ENCODE results near the gene EIF3I.

The EIF3I gene

DNA sequence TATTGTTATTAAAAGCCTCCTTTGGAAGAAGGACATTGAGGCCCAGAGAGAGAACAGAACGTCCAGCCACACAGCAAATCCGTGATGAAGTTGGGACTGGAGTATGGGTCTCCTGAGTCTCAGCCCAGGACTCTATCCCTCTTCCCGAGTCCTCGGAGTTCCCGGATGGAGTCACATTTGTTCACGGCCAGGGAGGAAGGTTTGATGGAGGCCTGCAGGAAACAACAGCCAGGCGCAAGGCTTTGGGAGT lies 43.1 kb upstream of the EIF3I start:
- peak overlapping the region; percentile 99 for H3K23ac ChIP-seq (ENCODE audit: low read depth, low read length, poor library complexity)
- H3K4me2 ChIP-seq (ENCODE audit: insufficient read depth, low read length, poor library complexity, severe bottlenecking): peak overlapping the region; percentile 100
- H3K4me1 ChIP-seq (ENCODE audit: control insufficient read depth in 2 of 2, insufficient read depth in 1 of 2, low read depth in 1 of 2, low read length in 2 of 2): peaks cover 11 to 15% of the 10 kb centered on the region in 2 donors
- peak overlapping the region; percentile 74 for H3K27ac ChIP-seq (replicated peaks; ENCODE audit: low read length)
- H2BK5ac ChIP-seq (ENCODE audit: low read length): peak overlapping the region; percentile 77
- peaks cover 11% of the 10 kb centered on the region for H3K79me1 ChIP-seq (ENCODE audit: low read depth, low read length)
- H3K14ac ChIP-seq (ENCODE audit: low read length): no peak overlapping the region
- no peaks in the 10 kb centered on the region for H3K9me3 ChIP-seq (replicated peaks in 1 of 2; ENCODE audit: control insufficient read depth in 2 of 2, insufficient read depth in 1 of 2, low read depth in 1 of 2, low read length in 2 of 2)
- peaks cover 13 to 48% of the 10 kb centered on the region in 2 donors for H3K36me3 ChIP-seq (replicated peaks in 1 of 2; ENCODE audit: control insufficient read depth in 2 of 2, insufficient read depth in 2 of 2, low read length in 2 of 2)
- WGBS, 2 donors (ENCODE audit: extremely low coverage in 2 of 2, insufficient read length in 2 of 2, insufficient replicate concordance in 1 of 2): no CpG with 5 or more reads among the region's 7 CpGs
- peak overlapping the region; percentile 62 for H3K18ac ChIP-seq (ENCODE audit: low read length)
- H2AK5ac ChIP-seq (ENCODE audit: low read depth, low read length): no peak overlapping the region
- no peak overlapping the region for H3K9ac ChIP-seq (ENCODE audit: low read depth, low read length, poor library complexity)
- no peak overlapping the region for H2BK12ac ChIP-seq (ENCODE audit: low read length)
- H3K4ac ChIP-seq (ENCODE audit: low read length): no peak overlapping the region
- H4K91ac ChIP-seq (ENCODE audit: low read depth, low read length, poor library complexity): no peak overlapping the region
- H3K27me3 ChIP-seq (ENCODE audit: control insufficient read depth in 3 of 3, insufficient read depth in 3 of 3, low read depth in 1 of 3, low read length in 3 of 3): no peaks in the 10 kb centered on the region
- no peak overlapping the region for H4K8ac ChIP-seq (ENCODE audit: low read depth, low read length)
- H3K4me3 ChIP-seq (ENCODE audit: low read length in 2 of 2): peak overlapping the region in 1 of 2 donors; percentile 71
- no peak overlapping the region for H2BK15ac ChIP-seq (ENCODE audit: low read length)
- no peak overlapping the region for H2BK120ac ChIP-seq (ENCODE audit: low read depth, low read length)
- no peak for DNase-seq (ENCODE audit: low spot score)
- H2AFZ ChIP-seq (ENCODE audit: low read length): peak overlapping the region; percentile 94

DNA sequence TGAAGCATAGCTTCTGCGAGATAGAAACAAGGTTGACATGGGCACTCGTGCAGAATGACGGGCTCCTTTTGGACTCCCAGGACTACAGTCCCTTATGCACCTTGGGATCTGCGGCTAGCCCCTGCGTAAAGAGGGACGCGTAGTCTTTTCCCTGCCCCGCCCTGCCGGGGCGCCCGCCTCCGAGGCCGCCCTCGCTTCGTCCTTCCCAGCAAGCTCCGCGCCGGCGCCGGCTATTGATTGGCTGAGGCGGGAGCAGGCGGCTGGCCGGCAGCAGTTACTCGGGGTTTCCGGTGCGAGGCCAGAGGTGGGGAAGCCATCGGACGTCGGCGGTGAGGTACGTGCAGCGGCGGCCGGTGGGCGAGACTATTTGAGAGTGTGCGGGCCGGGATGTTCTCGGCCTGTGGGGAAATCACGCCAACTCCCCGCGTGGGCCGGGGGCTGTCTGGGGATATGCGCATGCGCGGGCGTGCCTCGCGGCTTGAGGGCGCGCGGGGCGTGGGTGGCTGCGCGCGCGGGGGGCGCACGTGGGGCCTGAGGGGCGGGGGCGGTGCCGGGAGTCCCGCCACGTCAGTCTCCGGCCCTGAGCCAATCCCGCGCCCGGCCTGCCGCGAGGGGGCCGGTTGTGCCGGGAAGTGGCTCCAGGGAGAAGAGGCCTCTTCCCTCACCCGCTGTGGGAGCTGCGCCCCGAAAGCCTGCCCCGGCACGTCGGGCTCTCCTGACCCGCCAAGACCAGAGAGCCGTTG lies 42.6 kb upstream of the EIF3I start, which contains the start of gene TXLNA:
Gene TXLNA, plus strand, starts transcription at position 233 of the 743 bp plus-strand sequence. CDS start 671 bp downstream, outside the sequence.
- H3K9me3 ChIP-seq (replicated peaks in 1 of 2; ENCODE audit: control insufficient read depth in 2 of 2, insufficient read depth in 1 of 2, low read depth in 1 of 2, low read length in 2 of 2): no peaks in the 10 kb centered on the region
- peak within 1 kb of the TSS; percentile 99 for H3K18ac ChIP-seq (ENCODE audit: low read length)
- H4K91ac ChIP-seq (ENCODE audit: low read depth, low read length, poor library complexity): no peak within 1 kb of the TSS
- peak; percentile 81 for DNase-seq (ENCODE audit: low spot score)
- H3K14ac ChIP-seq (ENCODE audit: low read length): peak within 1 kb of the TSS; percentile 75
- no peak within 1 kb of the TSS for H2BK12ac ChIP-seq (ENCODE audit: low read length)
- H3K79me1 ChIP-seq (ENCODE audit: low read depth, low read length): peaks cover 11% of the 10 kb centered on the region
- H3K4me1 ChIP-seq (ENCODE audit: control insufficient read depth in 2 of 2, insufficient read depth in 1 of 2, low read depth in 1 of 2, low read length in 2 of 2): peaks cover 11 to 15% of the 10 kb centered on the region in 2 donors
- H3K27me3 ChIP-seq (ENCODE audit: control insufficient read depth in 3 of 3, insufficient read depth in 3 of 3, low read depth in 1 of 3, low read length in 3 of 3): no peaks in the 10 kb centered on the region
- peak within 1 kb of the TSS; percentile 83 for H3K9ac ChIP-seq (ENCODE audit: low read depth, low read length, poor library complexity)
- H2AFZ ChIP-seq (ENCODE audit: low read length): peak within 1 kb of the TSS; percentile 94
- H2AK5ac ChIP-seq (ENCODE audit: low read depth, low read length): peak within 1 kb of the TSS; percentile 87
- H3K27ac ChIP-seq (replicated peaks; ENCODE audit: low read length): peak within 1 kb of the TSS; percentile 93
- no peak within 1 kb of the TSS for H2BK120ac ChIP-seq (ENCODE audit: low read depth, low read length)
- H3K36me3 ChIP-seq (replicated peaks in 1 of 2; ENCODE audit: control insufficient read depth in 2 of 2, insufficient read depth in 2 of 2, low read length in 2 of 2): peaks cover 18 to 48% of the 10 kb centered on the region in 2 donors
- peak within 1 kb of the TSS; percentile 77 for H2BK5ac ChIP-seq (ENCODE audit: low read length)
- H3K4me3 ChIP-seq (ENCODE audit: low read length in 2 of 2): peak within 1 kb of the TSS; percentile 71 to 77
- no peak within 1 kb of the TSS for H4K8ac ChIP-seq (ENCODE audit: low read depth, low read length)
- peak within 1 kb of the TSS; percentile 99 for H3K23ac ChIP-seq (ENCODE audit: low read depth, low read length, poor library complexity)
- peak within 1 kb of the TSS; percentile 100 for H3K4me2 ChIP-seq (ENCODE audit: insufficient read depth, low read length, poor library complexity, severe bottlenecking)
- peak within 1 kb of the TSS; percentile 84 for H2BK15ac ChIP-seq (ENCODE audit: low read length)
- no CpG with 5 or more reads among the region's 79 CpGs for WGBS, 2 donors (ENCODE audit: extremely low coverage in 2 of 2, insufficient read length in 2 of 2, insufficient replicate concordance in 1 of 2)
- H3K4ac ChIP-seq (ENCODE audit: low read length): no peak within 1 kb of the TSS

DNA sequence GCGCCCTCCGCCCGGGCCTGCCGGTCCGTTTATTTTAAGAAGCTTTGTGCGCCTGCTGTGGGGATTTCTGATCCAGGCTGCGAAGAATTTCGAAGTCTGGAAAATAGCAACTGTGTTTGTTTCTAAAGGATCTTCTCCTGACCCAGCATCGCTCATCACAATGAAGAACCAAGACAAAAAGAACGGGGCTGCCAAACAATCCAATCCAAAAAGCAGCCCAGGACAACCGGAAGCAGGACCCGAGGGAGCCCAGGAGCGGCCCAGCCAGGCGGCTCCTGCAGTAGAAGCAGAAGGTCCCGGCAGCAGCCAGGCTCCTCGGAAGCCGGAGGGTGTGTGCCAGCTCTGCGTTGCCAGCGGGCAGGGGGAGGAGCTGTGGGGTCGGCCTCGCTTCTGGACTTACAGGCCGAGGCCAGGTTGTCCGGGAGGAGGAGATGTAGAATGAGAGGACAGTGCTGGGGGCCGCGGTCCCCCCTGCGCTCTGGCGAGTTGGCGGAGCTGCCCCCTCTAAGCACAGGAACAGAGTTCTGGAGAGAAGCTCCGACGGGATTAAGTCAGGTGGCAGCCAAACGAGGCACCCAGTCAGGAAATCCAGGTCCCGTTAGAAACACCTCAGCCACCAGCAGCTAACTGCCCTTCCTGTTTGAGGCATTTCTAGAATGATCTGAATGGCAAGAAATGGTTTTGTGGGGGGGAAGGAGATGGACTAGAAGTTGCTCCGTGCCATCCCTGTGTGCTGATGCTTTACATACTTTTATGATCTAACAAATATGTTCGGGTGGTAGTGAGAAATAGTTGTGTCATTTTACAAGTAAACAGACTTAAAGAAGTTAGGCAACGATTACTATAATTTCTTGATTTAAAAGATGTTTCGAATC lies 41.8 kb upstream of the EIF3I start:
- H2AK5ac ChIP-seq (ENCODE audit: low read depth, low read length): peak overlapping the region; percentile 87
- H4K91ac ChIP-seq (ENCODE audit: low read depth, low read length, poor library complexity): no peak overlapping the region
- peak overlapping the region; percentile 71 to 77 for H3K4me3 ChIP-seq (ENCODE audit: low read length in 2 of 2)
- H3K14ac ChIP-seq (ENCODE audit: low read length): peak overlapping the region; percentile 75
- no peak overlapping the region for H3K4ac ChIP-seq (ENCODE audit: low read length)
- H3K27me3 ChIP-seq (ENCODE audit: control insufficient read depth in 3 of 3, insufficient read depth in 3 of 3, low read depth in 1 of 3, low read length in 3 of 3): no peaks in the 10 kb centered on the region
- peaks cover 23 to 47% of the 10 kb centered on the region in 2 donors for H3K36me3 ChIP-seq (replicated peaks in 1 of 2; ENCODE audit: control insufficient read depth in 2 of 2, insufficient read depth in 2 of 2, low read length in 2 of 2)
- H2AFZ ChIP-seq (ENCODE audit: low read length): peak overlapping the region; percentile 94
- H4K8ac ChIP-seq (ENCODE audit: low read depth, low read length): no peak overlapping the region
- H3K18ac ChIP-seq (ENCODE audit: low read length): peak overlapping the region; percentile 78
- H2BK5ac ChIP-seq (ENCODE audit: low read length): peak overlapping the region; percentile 77
- H3K79me1 ChIP-seq (ENCODE audit: low read depth, low read length): peaks cover 11% of the 10 kb centered on the region
- peak overlapping the region; percentile 100 for H3K4me2 ChIP-seq (ENCODE audit: insufficient read depth, low read length, poor library complexity, severe bottlenecking)
- peak; percentile 20 for DNase-seq (ENCODE audit: low spot score)
- peak overlapping the region; percentile 99 for H3K23ac ChIP-seq (ENCODE audit: low read depth, low read length, poor library complexity)
- H2BK12ac ChIP-seq (ENCODE audit: low read length): no peak overlapping the region
- H2BK120ac ChIP-seq (ENCODE audit: low read depth, low read length): no peak overlapping the region
- H3K27ac ChIP-seq (replicated peaks; ENCODE audit: low read length): peak overlapping the region; percentile 93
- peak overlapping the region; percentile 84 for H2BK15ac ChIP-seq (ENCODE audit: low read length)
- H3K9ac ChIP-seq (ENCODE audit: low read depth, low read length, poor library complexity): peak overlapping the region; percentile 83
- no CpG with 5 or more reads among the region's 36 CpGs for WGBS, 2 donors (ENCODE audit: extremely low coverage in 2 of 2, insufficient read length in 2 of 2, insufficient replicate concordance in 1 of 2)
- H3K4me1 ChIP-seq (ENCODE audit: control insufficient read depth in 2 of 2, insufficient read depth in 1 of 2, low read depth in 1 of 2, low read length in 2 of 2): peaks cover 11 to 15% of the 10 kb centered on the region in 2 donors
- H3K9me3 ChIP-seq (replicated peaks in 1 of 2; ENCODE audit: control insufficient read depth in 2 of 2, insufficient read depth in 1 of 2, low read depth in 1 of 2, low read length in 2 of 2): no peaks in the 10 kb centered on the region

DNA sequence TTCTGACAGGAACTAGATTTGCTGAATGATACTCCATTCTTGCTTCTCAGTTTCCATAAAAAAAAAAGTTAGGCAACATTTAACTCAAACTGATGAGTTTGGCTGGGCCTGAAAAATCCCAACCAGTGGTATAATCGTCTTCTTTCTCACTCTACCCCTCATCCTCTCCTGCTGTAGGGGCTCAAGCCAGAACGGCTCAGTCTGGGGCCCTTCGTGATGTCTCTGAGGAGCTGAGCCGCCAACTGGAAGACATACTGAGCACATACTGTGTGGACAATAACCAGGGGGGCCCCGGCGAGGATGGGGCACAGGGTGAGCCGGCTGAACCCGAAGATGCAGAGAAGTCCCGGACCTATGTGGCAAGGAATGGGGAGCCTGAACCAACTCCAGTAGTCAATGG lies 41.1 kb upstream of the EIF3I start:
- Histone ChIP-seq H3K4me1 (ENCODE audit: control insufficient read depth in 2 of 2, insufficient read depth in 1 of 2, low read depth in 1 of 2, low read length in 2 of 2) (peaks cover 11 to 15% of the 10 kb centered on the region in 2 donors), H3K79me1 (ENCODE audit: low read depth, low read length) (peaks cover 11% of the 10 kb centered on the region), H2BK5ac (ENCODE audit: low read length) (no peak overlapping the region), H4K91ac (ENCODE audit: low read depth, low read length, poor library complexity) (no peak overlapping the region), H3K14ac (ENCODE audit: low read length) (peak overlapping the region; percentile 2), H3K18ac (ENCODE audit: low read length) (no peak overlapping the region), H3K27ac (replicated peaks; ENCODE audit: low read length) (no peak overlapping the region), H4K8ac (ENCODE audit: low read depth, low read length) (no peak overlapping the region), H3K9me3 (replicated peaks in 1 of 2; ENCODE audit: control insufficient read depth in 2 of 2, insufficient read depth in 1 of 2, low read depth in 1 of 2, low read length in 2 of 2) (no peaks in the 10 kb centered on the region), H3K4ac (ENCODE audit: low read length) (no peak overlapping the region), H3K23ac (ENCODE audit: low read depth, low read length, poor library complexity) (peak overlapping the region; percentile 23), H2AFZ (ENCODE audit: low read length) (no peak overlapping the region), H2BK120ac (ENCODE audit: low read depth, low read length) (no peak overlapping the region), H3K4me3 (ENCODE audit: low read length in 2 of 2) (peak overlapping the region in 1 of 2 donors; percentile 71), H2BK15ac (ENCODE audit: low read length) (no peak overlapping the region), H2BK12ac (ENCODE audit: low read length) (no peak overlapping the region), H2AK5ac (ENCODE audit: low read depth, low read length) (no peak overlapping the region), H3K36me3 (replicated peaks in 1 of 2; ENCODE audit: control insufficient read depth in 2 of 2, insufficient read depth in 2 of 2, low read length in 2 of 2) (peaks cover 23 to 50% of the 10 kb centered on the region in 2 donors), H3K4me2 (ENCODE audit: insufficient read depth, low read length, poor library complexity, severe bottlenecking) (peak overlapping the region; percentile 3), H3K27me3 (ENCODE audit: control insufficient read depth in 3 of 3, insufficient read depth in 3 of 3, low read depth in 1 of 3, low read length in 3 of 3) (no peaks in the 10 kb centered on the region), H3K9ac (ENCODE audit: low read depth, low read length, poor library complexity) (no peak overlapping the region)
- DNase-seq (ENCODE audit: low spot score): no peak
- no CpG with 5 or more reads among the region's 9 CpGs for WGBS, 2 donors (ENCODE audit: extremely low coverage in 2 of 2, insufficient read length in 2 of 2, insufficient replicate concordance in 1 of 2)
